Suprapubic skin (tissue), 4 donors: ENCODE data around the gene NPTX1.

Experiments used
- POLR2A ChIP-seq, 2 donors: fragments of 450-650 bp; IDR thresholded peaks; one replicate each; pipeline ENCODE4 v1.6.1; 2017; ENCODE audit warnings: antibody characterized with exemption in 2 of 2, mild to moderate bottlenecking in 2 of 2, moderate library complexity in 2 of 2
- POLR2AphosphoS5 ChIP-seq, 3 donors: sonication (generic); formaldehyde crosslinking; IDR thresholded peaks; one replicate each; pipeline ENCODE4 v1.6.1; 2017; ENCODE audit warnings: antibody characterized with exemption in 3 of 3
- TF ChIP-seq, protein P1 (sequence below), 2 donors: fragments of 200-600 bp in 1 of 2; fragments of 450-650 bp in 1 of 2; sonication (generic) in 1 of 2; IDR thresholded peaks; one replicate each; pipeline ENCODE4 v1.5.1; 2016 to 2019; ENCODE audit warnings: antibody characterized with exemption in 2 of 2, mild to moderate bottlenecking in 1 of 2, moderate library complexity in 1 of 2

DNA sequence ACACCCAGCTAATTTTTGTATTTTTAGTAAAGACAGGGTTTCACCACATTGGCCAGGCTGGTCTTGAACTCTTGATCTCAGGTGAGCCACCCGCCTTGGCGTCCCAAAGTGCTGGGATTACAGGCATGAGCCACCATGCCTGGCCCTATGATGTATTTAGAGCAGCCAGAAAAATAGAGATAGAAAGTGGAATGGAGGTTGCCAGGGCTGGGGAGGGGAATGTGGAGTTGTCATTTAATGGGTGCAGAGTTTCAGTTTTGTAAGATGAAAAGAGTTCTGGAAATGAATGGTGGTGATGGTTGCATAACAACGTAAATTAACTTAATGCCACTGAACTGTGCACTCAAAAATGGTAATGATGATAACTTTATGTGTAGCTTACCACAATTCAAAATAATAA is 31.6 kb upstream of the NPTX1 start:
- no peak for TF ChIP-seq POLR2A (IDR thresholded peaks at IDR 0.05)
- TF ChIP-seq, protein P1, sequence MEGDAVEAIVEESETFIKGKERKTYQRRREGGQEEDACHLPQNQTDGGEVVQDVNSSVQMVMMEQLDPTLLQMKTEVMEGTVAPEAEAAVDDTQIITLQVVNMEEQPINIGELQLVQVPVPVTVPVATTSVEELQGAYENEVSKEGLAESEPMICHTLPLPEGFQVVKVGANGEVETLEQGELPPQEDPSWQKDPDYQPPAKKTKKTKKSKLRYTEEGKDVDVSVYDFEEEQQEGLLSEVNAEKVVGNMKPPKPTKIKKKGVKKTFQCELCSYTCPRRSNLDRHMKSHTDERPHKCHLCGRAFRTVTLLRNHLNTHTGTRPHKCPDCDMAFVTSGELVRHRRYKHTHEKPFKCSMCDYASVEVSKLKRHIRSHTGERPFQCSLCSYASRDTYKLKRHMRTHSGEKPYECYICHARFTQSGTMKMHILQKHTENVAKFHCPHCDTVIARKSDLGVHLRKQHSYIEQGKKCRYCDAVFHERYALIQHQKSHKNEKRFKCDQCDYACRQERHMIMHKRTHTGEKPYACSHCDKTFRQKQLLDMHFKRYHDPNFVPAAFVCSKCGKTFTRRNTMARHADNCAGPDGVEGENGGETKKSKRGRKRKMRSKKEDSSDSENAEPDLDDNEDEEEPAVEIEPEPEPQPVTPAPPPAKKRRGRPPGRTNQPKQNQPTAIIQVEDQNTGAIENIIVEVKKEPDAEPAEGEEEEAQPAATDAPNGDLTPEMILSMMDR (IDR thresholded peaks at IDR 0.05), result no peak
- TF ChIP-seq POLR2AphosphoS5 (IDR thresholded peaks at IDR 0.05), result no peak
